Measurements from ENCODE around the gene RTN4IP1. TPM values are rescaled to one million over a fixed set of nuclear protein-coding genes. Genes with fewer than 3 reads are reported as not detected.

RTN4IP1 gene
- total RNA-seq, 1 experiment from 2014 or later = 24.3 TPM

DNA sequence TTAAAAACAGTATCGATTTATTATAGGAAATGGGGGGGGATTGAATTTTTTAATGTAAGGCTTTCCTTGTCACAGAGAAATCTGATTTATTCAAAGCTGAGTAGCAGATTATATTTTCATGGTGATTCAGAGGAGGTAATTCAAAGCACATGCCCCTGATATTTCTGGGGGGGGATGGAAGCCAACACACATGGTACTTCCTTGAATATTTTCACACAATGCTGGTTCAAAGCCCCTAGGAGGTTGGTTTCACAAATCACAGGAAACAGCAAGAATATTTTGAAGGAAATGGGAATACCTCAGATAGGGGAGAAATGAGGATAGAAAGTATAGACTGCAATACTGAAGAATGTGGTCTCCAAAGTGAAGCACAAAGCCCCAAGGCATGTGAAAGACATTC is 98.8 kb downstream of the RTN4IP1 start:
- in situ Hi-C loops (cut with HindIII; ENCODE audit: low sequenced_read_pairs) = no loop called here
- no peak for DNase-seq (ENCODE audit: low spot score)

DNA sequence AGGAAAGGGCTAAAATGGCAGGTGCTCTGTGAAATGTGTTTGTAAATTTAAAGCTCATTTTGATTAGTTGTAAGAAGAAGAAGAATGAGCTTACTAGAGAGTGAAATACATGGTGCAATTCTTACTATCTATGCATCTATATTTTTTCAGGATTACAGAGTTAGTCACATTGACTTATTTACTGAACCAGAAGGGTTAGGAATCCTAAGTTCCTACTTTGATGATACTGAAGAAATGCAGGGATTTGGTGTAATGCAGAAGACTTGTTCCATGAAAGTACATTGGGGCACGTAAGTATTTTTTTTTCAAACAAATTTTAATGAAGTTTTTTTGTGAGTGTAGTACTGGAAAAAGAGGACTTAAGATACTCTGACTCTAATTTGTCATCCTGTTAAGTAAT is 99.3 kb downstream of the RTN4IP1 start:
- in situ Hi-C loops (cut with HindIII; ENCODE audit: low sequenced_read_pairs) = no loop called here
- DNase-seq (ENCODE audit: low spot score) = no peak

- in situ Hi-C loops (cut with HindIII; ENCODE audit: low sequenced_read_pairs) = no loop called here
- no peak for DNase-seq (ENCODE audit: low spot score)
Measured at GRCh38 chr6:106529438-106529837, 99.9 kb downstream of the RTN4IP1 start.

- no peak for DNase-seq (ENCODE audit: low spot score)
- in situ Hi-C loops (cut with HindIII; ENCODE audit: low sequenced_read_pairs) = no loop called here
Measured at GRCh38 chr6:106528521-106528920, 100.8 kb downstream of the RTN4IP1 start.

DNA sequence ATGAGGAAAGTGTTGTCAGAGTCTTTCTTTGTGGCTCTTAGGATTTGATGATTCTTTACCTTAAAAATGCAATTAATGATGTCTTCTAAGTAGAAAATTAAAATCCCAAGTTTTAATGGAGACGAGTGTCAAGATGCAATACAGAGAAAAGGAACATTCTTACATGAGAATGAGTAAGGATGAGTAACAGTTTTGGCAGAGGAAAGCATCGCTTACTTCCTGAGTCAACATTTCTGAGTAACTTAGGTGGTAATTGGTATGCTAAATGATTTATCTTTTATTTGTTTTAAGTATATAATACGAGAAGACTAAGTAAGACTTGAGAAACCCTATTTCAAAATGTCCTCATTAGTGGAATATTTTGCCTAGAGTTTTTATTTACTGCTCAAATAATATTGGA is 101.3 kb downstream of the RTN4IP1 start:
- no peak for DNase-seq (ENCODE audit: low spot score)

DNA sequence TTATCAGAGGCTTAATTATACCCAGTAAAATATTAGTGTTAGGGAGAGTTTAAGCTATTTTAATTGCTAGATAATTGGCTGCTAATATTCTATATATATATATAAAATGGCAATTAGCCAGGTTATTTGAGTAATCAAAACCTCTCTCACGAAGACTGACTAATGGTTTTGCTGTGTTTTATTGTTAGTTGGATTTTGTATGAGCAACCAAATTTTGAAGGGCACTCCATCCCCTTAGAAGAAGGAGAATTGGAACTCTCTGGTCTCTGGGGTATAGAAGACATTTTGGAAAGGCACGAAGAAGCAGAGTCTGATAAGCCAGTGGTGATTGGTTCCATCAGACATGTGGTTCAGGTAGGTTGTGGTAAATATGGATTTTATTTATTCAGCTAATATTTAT is 102.2 kb downstream of the RTN4IP1 start:
- in situ Hi-C loops (cut with HindIII; ENCODE audit: low sequenced_read_pairs) = no loop called here
- DNase-seq (ENCODE audit: low spot score) = no peak

More for the DNA sequence above, 101.3 kb downstream of the RTN4IP1 start:
- in situ Hi-C loops (cut with HindIII; ENCODE audit: low sequenced_read_pairs) = no loop called here

DNA sequence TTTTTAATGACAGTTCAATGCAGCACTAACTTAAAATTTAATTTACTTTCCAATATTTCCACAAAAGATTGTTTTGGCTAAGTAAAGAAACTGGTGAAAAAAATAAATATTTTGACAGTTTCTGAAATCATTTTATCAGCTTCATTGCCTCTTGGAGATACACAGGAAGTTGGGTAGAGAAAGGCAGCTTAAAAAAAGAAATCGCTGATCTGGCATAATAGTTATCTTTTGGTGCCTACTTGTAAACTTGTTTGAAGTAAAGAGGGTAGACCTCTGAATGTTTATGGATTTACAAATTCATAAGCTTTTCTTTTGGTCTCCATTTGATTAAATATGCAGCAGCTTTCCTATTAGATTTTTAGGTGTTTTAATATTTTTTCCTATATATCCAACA is 103.4 kb downstream of the RTN4IP1 start:
- in situ Hi-C loops (cut with HindIII; ENCODE audit: low sequenced_read_pairs) = no loop called here
- DNase-seq (ENCODE audit: low spot score) = no peak

DNA sequence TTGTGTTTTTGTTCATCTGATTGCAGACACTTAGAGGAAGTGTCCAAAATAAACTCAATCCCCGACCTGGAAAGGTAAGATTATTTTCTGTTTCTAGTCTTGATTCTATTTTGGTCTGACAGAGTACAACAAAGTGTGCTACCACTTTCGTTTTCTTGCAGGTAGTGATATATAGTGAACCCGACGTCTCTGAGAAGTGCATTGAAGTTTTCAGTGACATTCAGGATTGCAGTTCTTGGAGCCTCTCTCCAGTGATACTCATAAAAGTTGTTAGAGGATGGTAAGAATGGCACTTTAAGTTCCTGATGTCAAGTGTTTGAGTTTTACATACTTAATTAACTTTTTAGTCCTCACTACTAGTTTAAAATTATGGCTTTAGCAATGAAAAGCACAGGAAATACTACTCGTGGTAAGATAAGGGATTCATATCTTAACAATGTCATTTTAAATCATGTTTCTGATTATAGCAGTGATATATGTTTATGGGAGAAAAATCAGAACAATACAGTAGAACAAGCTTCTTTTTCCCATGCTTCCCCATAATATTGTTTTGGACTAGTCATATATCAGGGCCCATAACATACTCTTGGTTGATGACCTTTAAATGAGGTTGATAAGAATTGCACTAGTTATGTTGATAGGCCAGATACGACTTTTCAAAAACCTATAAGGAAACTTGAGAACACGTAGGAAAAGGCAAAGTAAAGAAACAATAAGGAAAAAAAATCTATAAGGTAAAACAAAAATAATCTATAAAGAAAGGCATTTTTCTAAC is 104.0 kb downstream of the RTN4IP1 start:
- in situ Hi-C loops (cut with HindIII; ENCODE audit: low sequenced_read_pairs) = no loop called here
- no peak for DNase-seq (ENCODE audit: low spot score)

DNA sequence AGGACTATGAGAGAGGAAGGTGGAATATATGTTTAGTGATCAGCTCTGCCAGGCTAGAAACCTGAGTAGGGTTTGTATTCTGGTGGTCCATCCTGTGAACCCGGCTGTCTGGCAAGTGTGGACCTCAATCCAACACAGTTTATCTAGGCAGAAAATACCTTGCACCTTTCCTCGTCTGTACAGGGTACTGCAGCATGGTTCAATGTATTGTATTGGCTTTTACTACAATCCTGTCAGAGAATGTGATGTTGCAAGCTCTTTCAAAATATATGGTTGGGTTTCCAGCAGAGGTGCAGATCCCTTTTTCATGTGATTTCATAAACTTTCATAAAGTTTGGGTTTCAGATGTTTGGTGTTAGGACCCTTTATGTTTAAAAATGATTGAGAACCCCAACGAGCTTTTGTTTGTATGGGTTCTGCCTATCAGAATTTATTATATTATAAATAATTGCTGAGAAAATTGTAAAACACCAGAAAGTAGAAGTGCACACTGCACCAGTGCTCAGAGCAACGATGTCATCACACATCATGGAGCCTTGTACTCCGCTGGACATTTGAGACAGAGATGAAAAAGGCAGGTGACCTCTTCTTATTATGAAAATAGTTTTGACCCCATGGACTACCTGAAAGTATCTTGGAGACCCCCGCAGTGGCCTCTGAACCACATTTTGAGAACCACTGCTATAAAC is 106.6 kb downstream of the RTN4IP1 start:
- DNase-seq (ENCODE audit: low spot score) = no peak

More for the DNA sequence above, 106.6 kb downstream of the RTN4IP1 start:
- in situ Hi-C loops (cut with HindIII; ENCODE audit: low sequenced_read_pairs) = no loop called here

Other genes starting within 250 kb of the RTN4IP1 start
- 15.1 and 17.7 TPM in 2 replicates for gene QRSL1, start 80 bp upstream of the RTN4IP1 start, total RNA-seq (2014; rRNA removed; shearing (Covaris generic))